ENCODE data around the gene FGF7. TPM values are rescaled to one million over a fixed set of nuclear protein-coding genes. Genes with fewer than 3 reads are reported as not detected.

Gene FGF7
- total and polyA plus RNA-seq, 2 experiments from 2014 or later, result 0.03 to 0.08 TPM

DNA sequence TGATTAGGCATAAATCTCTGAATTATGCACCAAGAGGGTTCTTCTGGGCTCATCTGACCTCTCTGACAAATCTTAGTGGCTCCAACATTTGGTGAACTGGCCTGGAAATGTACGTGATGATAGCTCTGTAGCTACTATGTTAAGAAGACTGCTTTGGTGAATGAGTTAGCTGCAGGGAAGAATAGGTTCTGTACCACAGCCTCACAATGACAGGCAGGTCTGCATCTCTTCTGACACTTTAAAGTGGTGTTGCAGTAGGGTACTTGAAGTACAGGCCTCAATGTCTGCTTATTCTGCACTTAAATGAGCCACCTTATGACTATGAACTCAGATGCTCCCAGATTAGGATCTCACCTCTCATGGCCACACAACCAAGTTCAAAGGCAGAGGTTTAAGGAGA lies 7.0 kb downstream of the FGF7 start:
- no peak overlapping the region for H3K4me3 ChIP-seq
- TF ChIP-seq CREB1 (CRISPR knock-in tag; IDR thresholded peaks at IDR 0.05; ENCODE audit: low read depth), result no peak
- no peak for TF ChIP-seq POLR2AphosphoS5 (IDR thresholded peaks at IDR 0.05; ENCODE audit: low read depth)
- TF ChIP-seq, protein P1, sequence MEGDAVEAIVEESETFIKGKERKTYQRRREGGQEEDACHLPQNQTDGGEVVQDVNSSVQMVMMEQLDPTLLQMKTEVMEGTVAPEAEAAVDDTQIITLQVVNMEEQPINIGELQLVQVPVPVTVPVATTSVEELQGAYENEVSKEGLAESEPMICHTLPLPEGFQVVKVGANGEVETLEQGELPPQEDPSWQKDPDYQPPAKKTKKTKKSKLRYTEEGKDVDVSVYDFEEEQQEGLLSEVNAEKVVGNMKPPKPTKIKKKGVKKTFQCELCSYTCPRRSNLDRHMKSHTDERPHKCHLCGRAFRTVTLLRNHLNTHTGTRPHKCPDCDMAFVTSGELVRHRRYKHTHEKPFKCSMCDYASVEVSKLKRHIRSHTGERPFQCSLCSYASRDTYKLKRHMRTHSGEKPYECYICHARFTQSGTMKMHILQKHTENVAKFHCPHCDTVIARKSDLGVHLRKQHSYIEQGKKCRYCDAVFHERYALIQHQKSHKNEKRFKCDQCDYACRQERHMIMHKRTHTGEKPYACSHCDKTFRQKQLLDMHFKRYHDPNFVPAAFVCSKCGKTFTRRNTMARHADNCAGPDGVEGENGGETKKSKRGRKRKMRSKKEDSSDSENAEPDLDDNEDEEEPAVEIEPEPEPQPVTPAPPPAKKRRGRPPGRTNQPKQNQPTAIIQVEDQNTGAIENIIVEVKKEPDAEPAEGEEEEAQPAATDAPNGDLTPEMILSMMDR (conservative IDR thresholded peaks at IDR 0.05; ENCODE audit: low read depth in 2 of 2), result no peak
- TF ChIP-seq EZH2 (IDR thresholded peaks at IDR 0.05; ENCODE audit: low read depth, unreplicated experiment), result no peak
- TF ChIP-seq, protein P2, sequence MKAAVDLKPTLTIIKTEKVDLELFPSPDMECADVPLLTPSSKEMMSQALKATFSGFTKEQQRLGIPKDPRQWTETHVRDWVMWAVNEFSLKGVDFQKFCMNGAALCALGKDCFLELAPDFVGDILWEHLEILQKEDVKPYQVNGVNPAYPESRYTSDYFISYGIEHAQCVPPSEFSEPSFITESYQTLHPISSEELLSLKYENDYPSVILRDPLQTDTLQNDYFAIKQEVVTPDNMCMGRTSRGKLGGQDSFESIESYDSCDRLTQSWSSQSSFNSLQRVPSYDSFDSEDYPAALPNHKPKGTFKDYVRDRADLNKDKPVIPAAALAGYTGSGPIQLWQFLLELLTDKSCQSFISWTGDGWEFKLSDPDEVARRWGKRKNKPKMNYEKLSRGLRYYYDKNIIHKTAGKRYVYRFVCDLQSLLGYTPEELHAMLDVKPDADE (IDR thresholded peaks at IDR 0.05), result no peak
- TF ChIP-seq ZNF462 (CRISPR knock-in tag; IDR thresholded peaks at IDR 0.05), result no peak

More for the DNA sequence above, 7.0 kb downstream of the FGF7 start:
- H3K27ac Mint-ChIP-seq, result no peak overlapping the region
- no peaks in the 10 kb centered on the region for H3K27me3 Mint-ChIP-seq (ENCODE audit: insufficient read depth, low read depth, poor library complexity)
- no peaks in the 10 kb centered on the region for H3F3A ChIP-seq (replicated peaks; ENCODE audit: low read depth)
- no peaks in the 10 kb centered on the region for H3K36me3 Mint-ChIP-seq (ENCODE audit: low read depth)
- DNase-seq (ENCODE audit: low spot score) (no peak), ATAC-seq (no peak)
- no peak overlapping the region for H3K4me2 ChIP-seq
- H3K79me2 ChIP-seq (replicated peaks; ENCODE audit: insufficient read depth), result no peaks in the 10 kb centered on the region
- no peak overlapping the region for H3K27ac ChIP-seq (ENCODE audit: low read depth)
- no peaks in the 10 kb centered on the region for H3K9me3 Mint-ChIP-seq
- no peaks in the 10 kb centered on the region for H3K36me3 ChIP-seq (ENCODE audit: insufficient read depth)
- H3K4me1 Mint-ChIP-seq, result no peaks in the 10 kb centered on the region
- peaks cover 8% of the 10 kb centered on the region; the same call in 1 of the 2 replicates for H3K4me1 ChIP-seq (ENCODE audit: insufficient read depth)
- no peaks in the 10 kb centered on the region for H4K20me1 ChIP-seq (replicated peaks; ENCODE audit: insufficient read depth)
- H2AFZ ChIP-seq, result no peak overlapping the region
- no peaks in the 10 kb centered on the region for H3K9me2 ChIP-seq (ENCODE audit: insufficient read depth)
- no peaks in the 10 kb centered on the region for H3K27me3 ChIP-seq (ENCODE audit: insufficient read depth)
- H3K4me3 Mint-ChIP-seq, result no peak overlapping the region
